ENCODE measurements around the gene CGNL1.

Gene CGNL1

GRCh38 chr15:57485869-57486268 lies 109.6 kb downstream of the CGNL1 start:
- no peak for TF ChIP-seq CTCF (IDR thresholded peaks at IDR 0.05; ENCODE audit: insufficient read depth, low read length, poor library complexity, severe bottlenecking)

GRCh38 chr15:57486833-57487232 lies 110.5 kb downstream of the CGNL1 start:
- no peak for DNase-seq (ENCODE audit: extremely low read depth, insufficient read length)
- Histone ChIP-seq H3K36me3 (ENCODE audit: control insufficient read depth, insufficient read depth, low read length) (no peaks in the 10 kb centered on the region), H3K4me3 (replicated peaks; ENCODE audit: low read depth, low read length) (no peak overlapping the region), H3K27me3 (replicated peaks; ENCODE audit: control insufficient read depth, insufficient read depth, low read length) (no peaks in the 10 kb centered on the region)
- TF ChIP-seq CTCF (IDR thresholded peaks at IDR 0.05; ENCODE audit: insufficient read depth, low read length, poor library complexity, severe bottlenecking): no peak

More at GRCh38 chr15:57485869-57486268, 109.6 kb downstream of the CGNL1 start:
- no peaks in the 10 kb centered on the region for H3K36me3 ChIP-seq (ENCODE audit: control insufficient read depth, insufficient read depth, low read length)
- no peaks in the 10 kb centered on the region for H3K27me3 ChIP-seq (replicated peaks; ENCODE audit: control insufficient read depth, insufficient read depth, low read length)
- no peak overlapping the region for H3K4me3 ChIP-seq (replicated peaks; ENCODE audit: low read depth, low read length)
- no peak for DNase-seq (ENCODE audit: extremely low read depth, insufficient read length)

GRCh38 chr15:57489122-57489521 lies 112.8 kb downstream of the CGNL1 start:
- H3K27me3 ChIP-seq (replicated peaks; ENCODE audit: control insufficient read depth, insufficient read depth, low read length): no peaks in the 10 kb centered on the region
- no peak for TF ChIP-seq CTCF (IDR thresholded peaks at IDR 0.05; ENCODE audit: insufficient read depth, low read length, poor library complexity, severe bottlenecking)
- H3K4me3 ChIP-seq (replicated peaks; ENCODE audit: low read depth, low read length): no peak overlapping the region
- DNase-seq (ENCODE audit: extremely low read depth, insufficient read length): no peak
- H3K36me3 ChIP-seq (ENCODE audit: control insufficient read depth, insufficient read depth, low read length): no peaks in the 10 kb centered on the region

GRCh38 chr15:57493351-57493750 lies 117.0 kb downstream of the CGNL1 start:
- no peaks in the 10 kb centered on the region for H3K36me3 ChIP-seq (ENCODE audit: control insufficient read depth, insufficient read depth, low read length)
- H3K4me3 ChIP-seq (replicated peaks; ENCODE audit: low read depth, low read length): no peak overlapping the region
- no peak for DNase-seq (ENCODE audit: extremely low read depth, insufficient read length)

GRCh38 chr15:57494581-57494980 lies 118.3 kb downstream of the CGNL1 start:
- no peaks in the 10 kb centered on the region for H3K27me3 ChIP-seq (replicated peaks; ENCODE audit: control insufficient read depth, insufficient read depth, low read length)
- DNase-seq (ENCODE audit: extremely low read depth, insufficient read length): no peak
- no peaks in the 10 kb centered on the region for H3K36me3 ChIP-seq (ENCODE audit: control insufficient read depth, insufficient read depth, low read length)
- no peak overlapping the region for H3K4me3 ChIP-seq (replicated peaks; ENCODE audit: low read depth, low read length)
- TF ChIP-seq CTCF (IDR thresholded peaks at IDR 0.05; ENCODE audit: insufficient read depth, low read length, poor library complexity, severe bottlenecking): no peak

More at GRCh38 chr15:57493351-57493750, 117.0 kb downstream of the CGNL1 start:
- no peak for TF ChIP-seq CTCF (IDR thresholded peaks at IDR 0.05; ENCODE audit: insufficient read depth, low read length, poor library complexity, severe bottlenecking)
- H3K27me3 ChIP-seq (replicated peaks; ENCODE audit: control insufficient read depth, insufficient read depth, low read length): no peaks in the 10 kb centered on the region

- Histone ChIP-seq H3K36me3 (ENCODE audit: control insufficient read depth, insufficient read depth, low read length) (no peaks in the 10 kb centered on the region), H3K4me3 (replicated peaks; ENCODE audit: low read depth, low read length) (no peak overlapping the region), H3K27me3 (replicated peaks; ENCODE audit: control insufficient read depth, insufficient read depth, low read length) (no peaks in the 10 kb centered on the region)
- no peak for TF ChIP-seq CTCF (IDR thresholded peaks at IDR 0.05; ENCODE audit: insufficient read depth, low read length, poor library complexity, severe bottlenecking)
- no peak for DNase-seq (ENCODE audit: extremely low read depth, insufficient read length)
Measured at GRCh38 chr15:57495041-57495440, 118.7 kb downstream of the CGNL1 start.
